Measurements from ENCODE around the gene FGF18. TPM values are rescaled to one million over a fixed set of nuclear protein-coding genes. Genes with fewer than 3 reads are reported as not detected.
A peak's percentile ranks its signal among the peaks of the same experiment; 100 is the strongest.

FGF18 gene
- total RNA-seq, 1 experiment from 2014 or later = 0.94 TPM

- Histone ChIP-seq H4K91ac (ENCODE audit: insufficient read length, low read depth, low read length) (no peak overlapping the region), H3K14ac (ENCODE audit: insufficient read depth, low read length) (no peak overlapping the region), H3T11ph (ENCODE audit: low read length) (no peak overlapping the region), H3K4me2 (ENCODE audit: insufficient read depth, insufficient read length, low read length) (no peak overlapping the region), H4K8ac (replicated peaks; ENCODE audit: insufficient read length, low read depth, low read length) (no peak overlapping the region), H2BK120ac (ENCODE audit: low read depth, low read length, poor library complexity, severe bottlenecking) (no peak overlapping the region), H3K23ac (ENCODE audit: insufficient read length, low read depth, low read length) (no peak overlapping the region), H2BK5ac (ENCODE audit: insufficient read length, low read length) (no peak overlapping the region), H2BK12ac (ENCODE audit: insufficient read length, low read depth, low read length) (no peak overlapping the region), H2BK20ac (ENCODE audit: low read depth, low read length, poor library complexity, severe bottlenecking) (no peak overlapping the region), H3K23me2 (ENCODE audit: insufficient read length, low read depth, low read length, poor library complexity, severe bottlenecking) (no peaks in the 10 kb centered on the region), H3K4me1 (ENCODE audit: insufficient read depth, low read length) (0 out of 2 replicates have a peak, but pooled peaks cover 1% of the 10 kb centered on the region), H3K9ac (ENCODE audit: extremely low read depth, insufficient read length, low read length) (no peak overlapping the region), H3K18ac (ENCODE audit: insufficient read length, low read depth, low read length) (no peak overlapping the region), H4K20me1 (ENCODE audit: control insufficient read depth, insufficient read depth, insufficient read length) (no peaks in the 10 kb centered on the region), H3K79me2 (ENCODE audit: insufficient read depth, low read length) (peaks cover 89% of the 10 kb centered on the region), H4K5ac (ENCODE audit: insufficient read length, low read depth, low read length) (no peak overlapping the region), H3K9me3 (ENCODE audit: control insufficient read depth, low read depth, low read length) (no peaks in the 10 kb centered on the region), H2BK15ac (ENCODE audit: low read depth, low read length) (no peak overlapping the region), H3K56ac (ENCODE audit: insufficient read length, low read depth, low read length) (no peak overlapping the region), H2AFZ (ENCODE audit: low read length) (no peak overlapping the region), H3K27me3 (ENCODE audit: insufficient read depth, low read length) (no peaks in the 10 kb centered on the region), H3K79me1 (ENCODE audit: insufficient read depth, low read depth, low read length, poor library complexity, severe bottlenecking) (no peaks in the 10 kb centered on the region), H3K4ac (ENCODE audit: low read depth, low read length) (no peak overlapping the region), H2AK5ac (ENCODE audit: insufficient read length, low read length) (no peak overlapping the region), H3K27ac (ENCODE audit: insufficient read length, low read depth, low read length) (no peak overlapping the region)
- H3K4me1 Mint-ChIP-seq = peaks cover 36 to 60% of the 10 kb centered on the region in 2 experiments
- no CpG with 5 or more reads among the region's 2 CpGs for WGBS (ENCODE audit: extremely low coverage, insufficient read length, low lambda C conversion rate)
- no peak for DNase-seq
- H3K27me3 Mint-ChIP-seq (ENCODE audit: low read depth) = no peaks in the 10 kb centered on the region; the same call in 1 of the 2 replicates
- no peak for TF ChIP-seq CTCF (conservative IDR thresholded peaks at IDR 0.05)
- peak overlapping the region in 1 of 2 experiments; percentile 65; a peak in 1 of 5 replicates for H3K4me3 Mint-ChIP-seq
- peaks cover 84 to 98% (median 96%) of the 10 kb centered on the region in 3 experiments for H3K36me3 Mint-ChIP-seq (ENCODE audit: insufficient read depth in 1 of 3, low read depth in 3 of 3)
- H3K27ac Mint-ChIP-seq = no peak overlapping the region
- H3K9me3 Mint-ChIP-seq = peaks cover 0 to 6% of the 10 kb centered on the region in 2 experiments; a peak in 2 of 5 replicates
Measured at GRCh38 chr5:171397190-171397589, 22.3 kb upstream of the FGF18 start.
